ENCODE data around the gene SEMA4D.

DNA sequence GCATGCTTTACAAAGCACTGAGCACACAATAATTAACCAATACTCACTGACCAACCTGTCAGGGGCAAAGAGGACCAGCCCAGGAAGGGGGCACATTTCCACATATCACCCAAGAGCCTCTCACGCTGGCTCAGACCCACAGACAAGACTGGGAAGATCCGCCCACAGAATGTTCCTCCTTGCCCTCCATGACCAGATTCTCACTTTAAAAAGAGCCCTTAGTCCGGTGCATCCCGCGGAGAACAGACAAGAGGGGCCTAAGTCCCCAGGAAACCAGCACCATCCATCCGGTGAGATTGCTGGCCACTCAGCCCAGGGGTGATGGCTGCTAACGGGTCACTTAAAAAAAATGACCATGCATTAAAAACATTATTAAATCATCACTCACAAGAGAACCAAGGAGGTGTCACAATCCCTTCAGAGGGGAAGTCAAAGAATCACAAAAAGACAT is 32.9 kb downstream of the SEMA4D start:
- TF ChIP-seq KDM1A (CRISPR knock-in tag; IDR thresholded peaks at IDR 0.05) (no peak), KLF6 (CRISPR knock-in tag; IDR thresholded peaks at IDR 0.05) (no peak), ZNF331 (CRISPR knock-in tag; IDR thresholded peaks at IDR 0.05) (no peak), PITX1 (CRISPR knock-in tag; IDR thresholded peaks at IDR 0.05) (no peak), SATB2 (CRISPR knock-in tag; IDR thresholded peaks at IDR 0.05) (no peak), ZFP1 (CRISPR knock-in tag; IDR thresholded peaks at IDR 0.05) (no peak), SMAD3 (CRISPR knock-in tag; IDR thresholded peaks at IDR 0.05) (no peak), SMC3 (IDR thresholded peaks at IDR 0.05; ENCODE audit: low read length) (no peak), PCBP1 (IDR thresholded peaks at IDR 0.05; ENCODE audit: borderline replicate concordance, low read depth, low read length) (no peak), SP2 (CRISPR knock-in tag; IDR thresholded peaks at IDR 0.05) (no peak)
- TF ChIP-seq, protein P1, sequence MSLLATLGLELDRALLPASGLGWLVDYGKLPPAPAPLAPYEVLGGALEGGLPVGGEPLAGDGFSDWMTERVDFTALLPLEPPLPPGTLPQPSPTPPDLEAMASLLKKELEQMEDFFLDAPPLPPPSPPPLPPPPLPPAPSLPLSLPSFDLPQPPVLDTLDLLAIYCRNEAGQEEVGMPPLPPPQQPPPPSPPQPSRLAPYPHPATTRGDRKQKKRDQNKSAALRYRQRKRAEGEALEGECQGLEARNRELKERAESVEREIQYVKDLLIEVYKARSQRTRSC (CRISPR knock-in tag; IDR thresholded peaks at IDR 0.05; ENCODE audit: low read depth) = no peak
- TF ChIP-seq, protein P2, sequence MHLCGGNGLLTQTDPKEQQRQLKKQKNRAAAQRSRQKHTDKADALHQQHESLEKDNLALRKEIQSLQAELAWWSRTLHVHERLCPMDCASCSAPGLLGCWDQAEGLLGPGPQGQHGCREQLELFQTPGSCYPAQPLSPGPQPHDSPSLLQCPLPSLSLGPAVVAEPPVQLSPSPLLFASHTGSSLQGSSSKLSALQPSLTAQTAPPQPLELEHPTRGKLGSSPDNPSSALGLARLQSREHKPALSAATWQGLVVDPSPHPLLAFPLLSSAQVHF (CRISPR knock-in tag; IDR thresholded peaks at IDR 0.05) = no peak
- TF ChIP-seq, protein P3, sequence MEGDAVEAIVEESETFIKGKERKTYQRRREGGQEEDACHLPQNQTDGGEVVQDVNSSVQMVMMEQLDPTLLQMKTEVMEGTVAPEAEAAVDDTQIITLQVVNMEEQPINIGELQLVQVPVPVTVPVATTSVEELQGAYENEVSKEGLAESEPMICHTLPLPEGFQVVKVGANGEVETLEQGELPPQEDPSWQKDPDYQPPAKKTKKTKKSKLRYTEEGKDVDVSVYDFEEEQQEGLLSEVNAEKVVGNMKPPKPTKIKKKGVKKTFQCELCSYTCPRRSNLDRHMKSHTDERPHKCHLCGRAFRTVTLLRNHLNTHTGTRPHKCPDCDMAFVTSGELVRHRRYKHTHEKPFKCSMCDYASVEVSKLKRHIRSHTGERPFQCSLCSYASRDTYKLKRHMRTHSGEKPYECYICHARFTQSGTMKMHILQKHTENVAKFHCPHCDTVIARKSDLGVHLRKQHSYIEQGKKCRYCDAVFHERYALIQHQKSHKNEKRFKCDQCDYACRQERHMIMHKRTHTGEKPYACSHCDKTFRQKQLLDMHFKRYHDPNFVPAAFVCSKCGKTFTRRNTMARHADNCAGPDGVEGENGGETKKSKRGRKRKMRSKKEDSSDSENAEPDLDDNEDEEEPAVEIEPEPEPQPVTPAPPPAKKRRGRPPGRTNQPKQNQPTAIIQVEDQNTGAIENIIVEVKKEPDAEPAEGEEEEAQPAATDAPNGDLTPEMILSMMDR (CRISPR knock-in tag; IDR thresholded peaks at IDR 0.05) = no peak
- TF ChIP-seq, protein P4, sequence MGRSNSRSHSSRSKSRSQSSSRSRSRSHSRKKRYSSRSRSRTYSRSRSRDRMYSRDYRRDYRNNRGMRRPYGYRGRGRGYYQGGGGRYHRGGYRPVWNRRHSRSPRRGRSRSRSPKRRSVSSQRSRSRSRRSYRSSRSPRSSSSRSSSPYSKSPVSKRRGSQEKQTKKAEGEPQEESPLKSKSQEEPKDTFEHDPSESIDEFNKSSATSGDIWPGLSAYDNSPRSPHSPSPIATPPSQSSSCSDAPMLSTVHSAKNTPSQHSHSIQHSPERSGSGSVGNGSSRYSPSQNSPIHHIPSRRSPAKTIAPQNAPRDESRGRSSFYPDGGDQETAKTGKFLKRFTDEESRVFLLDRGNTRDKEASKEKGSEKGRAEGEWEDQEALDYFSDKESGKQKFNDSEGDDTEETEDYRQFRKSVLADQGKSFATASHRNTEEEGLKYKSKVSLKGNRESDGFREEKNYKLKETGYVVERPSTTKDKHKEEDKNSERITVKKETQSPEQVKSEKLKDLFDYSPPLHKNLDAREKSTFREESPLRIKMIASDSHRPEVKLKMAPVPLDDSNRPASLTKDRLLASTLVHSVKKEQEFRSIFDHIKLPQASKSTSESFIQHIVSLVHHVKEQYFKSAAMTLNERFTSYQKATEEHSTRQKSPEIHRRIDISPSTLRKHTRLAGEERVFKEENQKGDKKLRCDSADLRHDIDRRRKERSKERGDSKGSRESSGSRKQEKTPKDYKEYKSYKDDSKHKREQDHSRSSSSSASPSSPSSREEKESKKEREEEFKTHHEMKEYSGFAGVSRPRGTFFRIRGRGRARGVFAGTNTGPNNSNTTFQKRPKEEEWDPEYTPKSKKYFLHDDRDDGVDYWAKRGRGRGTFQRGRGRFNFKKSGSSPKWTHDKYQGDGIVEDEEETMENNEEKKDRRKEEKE (IDR thresholded peaks at IDR 0.05) = no peak
